Uterus (tissue), 2 donors: ENCODE results near the gene FRMD8.

Experiments
- POLR2A ChIP-seq, 2 donors: fragments of 450-650 bp; IDR thresholded peaks; one replicate each; pipeline ENCODE4 v1.6.1; 2016; ENCODE audit warnings: antibody characterized with exemption in 2 of 2, mild to moderate bottlenecking in 1 of 2, moderate library complexity in 1 of 2
- TF ChIP-seq, protein P1 (sequence below), 4 experiments: fragments of 200-600 bp in 2 of 4; fragments of 450-650 bp in 2 of 4; sonication (generic) in 2 of 4; IDR thresholded peaks; one replicate each; pipeline ENCODE4 v1.5.1; 2016 to 2019; ENCODE audit warnings: antibody characterized with exemption in 4 of 4, mild to moderate bottlenecking in 2 of 4, moderate library complexity in 1 of 4

DNA sequence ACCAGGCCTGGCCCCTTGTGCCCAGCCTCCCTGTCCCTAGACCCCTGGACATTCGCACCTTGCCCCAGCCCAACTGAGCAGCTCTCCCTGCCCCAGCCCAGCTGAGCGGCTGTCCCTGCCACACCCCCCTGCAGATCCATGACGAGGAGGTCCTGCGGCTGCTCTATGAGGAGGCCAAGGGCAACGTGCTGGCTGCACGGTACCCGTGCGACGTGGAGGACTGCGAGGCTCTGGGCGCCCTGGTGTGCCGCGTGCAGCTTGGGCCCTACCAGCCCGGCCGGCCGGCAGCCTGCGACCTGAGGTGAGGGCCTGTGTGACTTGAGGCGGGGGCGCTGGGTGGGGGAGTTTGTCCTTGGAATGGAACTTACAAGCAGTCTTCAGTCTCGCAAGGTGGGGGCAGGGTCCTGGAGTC is 7.7 kb downstream of the FRMD8 start:
- TF ChIP-seq, protein P1, sequence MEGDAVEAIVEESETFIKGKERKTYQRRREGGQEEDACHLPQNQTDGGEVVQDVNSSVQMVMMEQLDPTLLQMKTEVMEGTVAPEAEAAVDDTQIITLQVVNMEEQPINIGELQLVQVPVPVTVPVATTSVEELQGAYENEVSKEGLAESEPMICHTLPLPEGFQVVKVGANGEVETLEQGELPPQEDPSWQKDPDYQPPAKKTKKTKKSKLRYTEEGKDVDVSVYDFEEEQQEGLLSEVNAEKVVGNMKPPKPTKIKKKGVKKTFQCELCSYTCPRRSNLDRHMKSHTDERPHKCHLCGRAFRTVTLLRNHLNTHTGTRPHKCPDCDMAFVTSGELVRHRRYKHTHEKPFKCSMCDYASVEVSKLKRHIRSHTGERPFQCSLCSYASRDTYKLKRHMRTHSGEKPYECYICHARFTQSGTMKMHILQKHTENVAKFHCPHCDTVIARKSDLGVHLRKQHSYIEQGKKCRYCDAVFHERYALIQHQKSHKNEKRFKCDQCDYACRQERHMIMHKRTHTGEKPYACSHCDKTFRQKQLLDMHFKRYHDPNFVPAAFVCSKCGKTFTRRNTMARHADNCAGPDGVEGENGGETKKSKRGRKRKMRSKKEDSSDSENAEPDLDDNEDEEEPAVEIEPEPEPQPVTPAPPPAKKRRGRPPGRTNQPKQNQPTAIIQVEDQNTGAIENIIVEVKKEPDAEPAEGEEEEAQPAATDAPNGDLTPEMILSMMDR (IDR thresholded peaks at IDR 0.05), result no peak
- TF ChIP-seq POLR2A (IDR thresholded peaks at IDR 0.05), result no peak
